ENCODE measurements around the gene AK3. TPM values are rescaled to one million over a fixed set of nuclear protein-coding genes. Genes with fewer than 3 reads are reported as not detected.

Gene AK3
- total and polyA plus RNA-seq, 10 of the 15 experiments (the other 5 are each of a cell fraction or from before 2014, with no cell fraction given) = 14.2 to 86.6 (median 43.9) TPM

DNA sequence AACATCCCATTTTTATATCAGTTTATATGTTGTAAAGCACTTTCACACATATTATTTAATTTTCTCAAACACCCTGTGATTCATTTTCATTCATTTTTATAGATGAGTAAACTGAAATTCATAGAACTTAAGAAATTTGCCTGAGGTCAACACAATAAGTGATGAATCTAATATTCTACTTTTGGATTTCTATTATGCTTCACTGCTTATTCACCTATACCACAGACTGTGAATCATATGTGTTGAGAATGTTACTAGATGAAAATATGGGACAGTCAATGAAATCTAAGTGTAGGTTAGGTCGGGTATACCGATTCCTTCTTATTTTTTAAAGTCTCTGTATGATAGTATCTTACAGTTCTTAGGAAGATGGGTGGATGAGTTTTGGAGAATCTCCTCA lies 36.9 kb downstream of the AK3 start (continued):
- no peak for TF ChIP-seq EGR1 (IDR thresholded peaks at IDR 0.05; ENCODE audit: borderline replicate concordance in 1 of 2, low read depth in 2 of 2, low read length in 2 of 2)

- H3K27me3 ChIP-seq (replicated peaks in 1 of 2; ENCODE audit: control insufficient read depth in 2 of 2, insufficient read depth in 2 of 2, low read length in 1 of 2) = no peaks in the 10 kb centered on the region
- WGBS (ENCODE audit: insufficient coverage, insufficient replicate concordance, low lambda C conversion rate, missing lambda C conversion rate) = 89% methylated on average over 1 of the region's 1 CpG
- in situ Hi-C loops (cut with MboI) = no loop called here
- RAD21 ChIA-PET (ENCODE audit: unreplicated experiment) = no interaction called here
- SMC1A ChIA-PET (ENCODE audit: uncharacterized antibody, unreplicated experiment) = interaction anchor here (1.2 kb wide), 2 partner anchors 16 to 57 kb away, joined by 3 read pairs; no protein-coding TSS in a partner anchor
- intact Hi-C loops (cut with micrococcal nuclease; ENCODE audit: unreplicated experiment) = no loop called here
- H3K9me3 ChIP-seq (replicated peaks; ENCODE audit: control insufficient read depth, insufficient read depth, low read length) = no peaks in the 10 kb centered on the region
- H3K79me2 ChIP-seq (ENCODE audit: control insufficient read depth, insufficient read depth, low read length) = no peaks in the 10 kb centered on the region
- H3K4me1 ChIP-seq (ENCODE audit: control insufficient read depth, insufficient read depth, low read length) = no peaks in the 10 kb centered on the region
- CTCF ChIA-PET = interaction anchor here (1.3 kb wide), 1 partner anchor 10 kb away, joined by 3 read pairs; no protein-coding TSS in a partner anchor
- H3K36me3 ChIP-seq (ENCODE audit: control insufficient read depth in 2 of 2, insufficient read depth in 2 of 2, low read length in 1 of 2) = peaks cover 0 to 13% of the 10 kb centered on the region in 2 experiments
- POLR2A ChIA-PET = interaction anchor here (0.7 to 1.4 kb wide), 3 partner anchors 13 to 75 kb away, joined by 3 to 4 read pairs (median 3); no protein-coding TSS in a partner anchor
- DNase-seq (ENCODE audit: low read depth, low spot score) (no peak), FAIRE-seq (no peak), ATAC-seq (no peak)
- no peak overlapping the region for H3K4me2 ChIP-seq (ENCODE audit: control insufficient read depth, insufficient read depth)
- H3K27ac ChIP-seq (ENCODE audit: control insufficient read depth, insufficient read depth) = no peak overlapping the region
- H2AFZ ChIP-seq (ENCODE audit: control insufficient read depth, low read depth, low read length) = no peak overlapping the region
- no peak overlapping the region for H3K4me3 ChIP-seq
- no TSS peak for BruUV-seq (replicated peaks)
- H4K20me1 ChIP-seq (ENCODE audit: control insufficient read depth, insufficient read depth) = no peaks in the 10 kb centered on the region
- H3K9ac ChIP-seq (ENCODE audit: control insufficient read depth, insufficient read depth, low read length) = no peak overlapping the region
- TF ChIP-seq ZNF592 (IDR thresholded peaks at IDR 0.05) (no peak), ZNF687 (IDR thresholded peaks at IDR 0.05) (no peak), BCLAF1 (IDR thresholded peaks at IDR 0.05) (no peak), KLF5 (IDR thresholded peaks at IDR 0.05; ENCODE audit: partially characterized antibody) (no peak), IRF4 (IDR thresholded peaks at IDR 0.05; ENCODE audit: low read depth, low read length) (no peak), ZZZ3 (IDR thresholded peaks at IDR 0.05; ENCODE audit: control insufficient read depth, insufficient read length, low read depth) (no peak), ATF7 (IDR thresholded peaks at IDR 0.05; ENCODE audit: low read depth) (no peak), SIN3A (IDR thresholded peaks at IDR 0.05; ENCODE audit: low read depth, low read length) (no peak)
- TF ChIP-seq, protein P1, sequence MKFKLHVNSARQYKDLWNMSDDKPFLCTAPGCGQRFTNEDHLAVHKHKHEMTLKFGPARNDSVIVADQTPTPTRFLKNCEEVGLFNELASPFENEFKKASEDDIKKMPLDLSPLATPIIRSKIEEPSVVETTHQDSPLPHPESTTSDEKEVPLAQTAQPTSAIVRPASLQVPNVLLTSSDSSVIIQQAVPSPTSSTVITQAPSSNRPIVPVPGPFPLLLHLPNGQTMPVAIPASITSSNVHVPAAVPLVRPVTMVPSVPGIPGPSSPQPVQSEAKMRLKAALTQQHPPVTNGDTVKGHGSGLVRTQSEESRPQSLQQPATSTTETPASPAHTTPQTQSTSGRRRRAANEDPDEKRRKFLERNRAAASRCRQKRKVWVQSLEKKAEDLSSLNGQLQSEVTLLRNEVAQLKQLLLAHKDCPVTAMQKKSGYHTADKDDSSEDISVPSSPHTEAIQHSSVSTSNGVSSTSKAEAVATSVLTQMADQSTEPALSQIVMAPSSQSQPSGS (IDR thresholded peaks at IDR 0.05; ENCODE audit: low read length) = no peak
Observed at GRCh38 chr9:4701526-4701925, 39.5 kb downstream of the AK3 start.
